AG09319 (cell line): ENCODE data around the gene NR2F2.

Source experiments
- DNase-seq: peaks from one replicate; pipeline ENCODE4 v3.0.0-alpha.2; 2010; ENCODE audit warnings: low read depth; ENCODE audit errors: extremely low read depth
- CTCF ChIP-seq: IDR thresholded peaks from 2 replicates; pipeline ENCODE4 v1.5.1; 2011; ENCODE audit warnings: low read depth, mild to moderate bottlenecking, inconsistent platforms, low read length, moderate library complexity

Gene NR2F2

GRCh38 chr15:96328877-96329195, 1.7 kb upstream of the NR2F2 start:
- no peak for TF ChIP-seq CTCF
- DNase-seq: no peak

GRCh38 chr15:96329403-96329981, 1.0 kb upstream of the NR2F2 start:
- TF ChIP-seq CTCF: no peak
- DNase-seq: no peak

DNA sequence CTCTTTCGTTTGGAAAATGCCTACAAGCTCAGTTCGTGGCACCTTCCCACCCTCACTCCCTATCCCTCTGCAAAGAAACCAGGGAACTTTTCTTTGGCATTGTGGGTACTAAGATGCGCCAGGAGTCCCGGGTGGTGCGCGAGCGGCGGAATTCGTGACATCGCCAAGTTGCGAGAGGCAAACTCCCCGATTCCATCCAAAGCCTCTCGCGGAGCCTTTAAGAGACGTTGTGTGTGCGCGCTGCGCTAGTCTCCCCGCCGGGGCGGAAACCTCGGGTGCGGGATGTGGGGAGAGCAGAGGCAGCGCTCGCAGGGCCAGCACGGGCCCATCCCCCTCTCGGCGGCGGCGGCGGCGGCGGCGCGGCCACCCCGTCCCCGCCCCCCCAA, 443 bp upstream of the NR2F2 start:
- no peak for TF ChIP-seq CTCF
- DNase-seq: no peak

DNA sequence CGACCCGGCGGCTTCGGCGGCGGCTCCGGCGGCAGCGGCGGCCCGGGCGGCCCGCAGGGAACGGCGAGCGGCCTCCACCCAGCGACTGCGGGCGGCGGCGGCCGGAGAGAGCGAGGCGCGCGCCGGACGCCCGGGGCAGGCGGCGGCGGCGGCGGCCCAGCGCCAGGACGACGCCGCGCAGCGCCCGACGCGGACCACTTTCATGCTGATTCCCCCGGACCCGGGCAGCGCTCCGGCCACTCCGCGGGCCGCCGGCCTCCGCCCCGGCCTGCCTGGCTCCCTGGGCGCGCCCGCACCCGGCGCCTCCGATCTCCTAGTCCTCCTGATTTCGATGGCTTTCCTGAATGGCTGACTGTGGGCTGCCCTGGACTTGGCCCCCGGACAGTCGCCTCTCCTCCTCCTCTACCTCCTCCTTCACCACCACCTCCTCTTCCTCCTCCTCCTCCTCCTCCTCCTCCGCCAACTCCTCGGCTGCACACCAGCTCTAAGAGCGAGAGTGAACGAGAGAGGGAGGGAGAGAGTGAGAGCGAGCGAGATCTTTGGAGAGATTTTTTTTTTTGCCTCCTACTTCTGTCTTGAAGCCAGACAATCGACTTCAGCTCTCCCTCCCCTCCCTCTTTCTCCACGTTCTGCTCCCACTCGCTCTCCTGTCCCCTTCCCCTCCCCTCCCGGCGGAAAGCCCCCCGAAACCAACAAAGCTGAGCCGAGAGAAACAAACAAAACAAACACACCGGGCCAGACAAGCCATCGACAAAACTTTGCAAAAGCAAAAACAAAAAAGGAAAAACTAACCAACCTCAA, 844 bp downstream of the NR2F2 start:
- DNase-seq: no peak
- no peak for TF ChIP-seq CTCF

- no peak for DNase-seq
- no peak for TF ChIP-seq CTCF
These were observed 1.6 kb downstream of the NR2F2 start for GRCh38 chr15:96331945-96332636.

DNA sequence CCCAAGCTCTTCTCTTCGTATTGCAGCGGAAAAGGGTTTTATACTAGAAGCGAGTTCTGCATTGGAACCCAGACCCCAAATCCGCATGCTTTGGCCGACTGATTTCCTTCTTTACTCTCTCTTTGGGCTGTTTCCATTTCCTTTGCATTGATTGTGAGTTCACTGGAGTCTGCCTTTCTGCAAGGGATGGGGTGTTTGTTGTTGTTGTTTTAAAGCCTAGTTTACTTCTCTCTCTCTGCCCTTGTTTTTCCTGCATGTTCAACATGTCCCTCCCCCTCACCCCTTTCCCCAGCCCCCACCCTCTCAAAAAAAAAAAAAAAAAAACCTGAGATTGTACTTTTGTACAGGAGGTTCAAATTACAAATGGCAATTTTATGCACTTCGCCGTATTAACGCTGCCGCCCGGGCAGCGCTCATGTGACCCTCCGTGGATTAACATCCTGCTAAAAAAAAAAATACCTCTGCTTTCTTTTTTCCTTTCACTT, 2.2 kb downstream of the NR2F2 start:
- no peak for DNase-seq
- TF ChIP-seq CTCF: no peak
